8988T (cell line): ENCODE measurements around the gene HSBP1L1.

Source experiments
- DNase-seq: peaks from one replicate; pipeline ENCODE4 v3.0.0; 2011

The HSBP1L1 gene

DNA sequence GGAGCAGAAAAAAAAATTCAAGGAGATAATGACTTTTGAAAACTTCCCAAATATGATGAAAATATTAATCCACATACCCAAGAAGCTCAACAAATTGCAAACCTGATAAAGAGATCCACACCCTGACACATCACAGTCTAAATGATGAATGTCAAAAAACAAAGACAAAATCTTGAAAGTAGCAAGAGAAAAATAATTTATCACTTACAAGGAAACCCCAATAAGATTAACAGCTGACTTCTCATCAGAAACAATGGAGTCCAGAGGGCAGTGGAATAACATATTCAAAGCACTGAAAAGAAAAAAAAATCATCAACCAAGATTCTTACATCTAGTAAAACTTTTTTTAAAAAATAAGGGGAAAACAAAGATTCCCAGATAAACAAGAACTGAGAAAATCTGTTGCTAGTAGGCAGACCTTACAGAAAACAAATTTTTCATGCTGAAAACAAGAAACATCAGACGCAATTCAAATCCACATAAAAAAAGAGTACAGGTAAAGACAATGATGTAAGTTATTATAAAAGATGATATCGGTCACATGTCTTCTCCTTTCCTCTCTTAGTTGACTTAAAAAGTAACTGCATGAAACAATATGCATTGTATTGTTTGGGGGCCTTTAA is 34.3 kb upstream of the HSBP1L1 start:
- no peak for DNase-seq

DNA sequence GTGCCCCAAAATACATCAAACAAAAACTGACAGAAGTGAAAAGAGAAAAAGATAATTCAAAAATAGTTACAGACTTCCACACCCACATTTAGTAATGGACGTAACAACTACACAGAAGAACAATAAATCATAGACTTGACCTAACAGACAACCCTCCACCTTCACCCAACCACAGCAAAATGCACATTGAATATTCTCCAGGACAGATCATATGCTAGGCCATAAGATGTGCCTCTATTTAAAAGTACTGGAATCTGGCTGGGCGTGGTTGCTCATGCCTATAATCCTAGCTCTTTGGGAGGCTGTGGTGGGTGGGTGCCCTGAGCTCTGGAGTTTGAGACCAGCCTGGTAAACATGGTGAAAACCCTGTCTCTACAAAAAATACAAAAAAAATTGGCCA is 33.0 kb upstream of the HSBP1L1 start:
- no peak for DNase-seq

DNA sequence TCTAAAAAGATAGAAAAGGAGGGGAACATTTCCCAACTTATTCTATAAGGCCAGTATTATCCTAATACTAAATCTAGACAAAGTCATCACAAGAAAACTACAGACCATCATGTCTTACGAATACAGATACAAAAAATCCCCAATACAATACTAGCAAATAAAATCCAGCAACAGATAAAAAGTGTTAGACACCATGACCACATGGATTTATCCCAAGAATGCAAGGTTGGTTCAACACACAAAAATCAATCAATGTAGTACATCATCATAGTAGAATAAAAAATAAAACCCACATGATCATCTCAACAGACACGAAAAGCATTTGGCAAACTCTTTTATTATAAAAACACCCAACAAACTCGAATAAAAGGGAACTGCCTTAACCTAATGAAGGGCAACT is 31.5 kb upstream of the HSBP1L1 start:
- no peak for DNase-seq

DNA sequence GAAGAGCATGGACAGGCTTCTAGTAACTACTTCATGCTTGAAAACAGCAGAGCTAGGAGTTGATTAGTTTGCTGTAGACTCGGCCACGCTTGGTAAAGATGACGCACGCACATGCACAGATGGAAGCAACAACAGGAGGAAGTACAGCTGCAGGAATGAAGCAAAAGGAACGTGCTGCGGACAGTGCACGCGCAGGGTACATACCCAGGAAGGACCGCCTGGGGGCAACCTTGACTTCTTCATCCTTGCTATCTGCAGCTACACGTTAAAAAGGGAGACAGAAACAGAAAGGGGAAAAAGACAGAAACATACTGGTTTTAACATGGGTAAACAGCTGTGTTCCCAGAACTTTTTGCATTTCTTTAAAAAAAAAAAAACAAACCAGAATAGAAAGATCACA is 30.7 kb upstream of the HSBP1L1 start:
- no peak for DNase-seq

DNA sequence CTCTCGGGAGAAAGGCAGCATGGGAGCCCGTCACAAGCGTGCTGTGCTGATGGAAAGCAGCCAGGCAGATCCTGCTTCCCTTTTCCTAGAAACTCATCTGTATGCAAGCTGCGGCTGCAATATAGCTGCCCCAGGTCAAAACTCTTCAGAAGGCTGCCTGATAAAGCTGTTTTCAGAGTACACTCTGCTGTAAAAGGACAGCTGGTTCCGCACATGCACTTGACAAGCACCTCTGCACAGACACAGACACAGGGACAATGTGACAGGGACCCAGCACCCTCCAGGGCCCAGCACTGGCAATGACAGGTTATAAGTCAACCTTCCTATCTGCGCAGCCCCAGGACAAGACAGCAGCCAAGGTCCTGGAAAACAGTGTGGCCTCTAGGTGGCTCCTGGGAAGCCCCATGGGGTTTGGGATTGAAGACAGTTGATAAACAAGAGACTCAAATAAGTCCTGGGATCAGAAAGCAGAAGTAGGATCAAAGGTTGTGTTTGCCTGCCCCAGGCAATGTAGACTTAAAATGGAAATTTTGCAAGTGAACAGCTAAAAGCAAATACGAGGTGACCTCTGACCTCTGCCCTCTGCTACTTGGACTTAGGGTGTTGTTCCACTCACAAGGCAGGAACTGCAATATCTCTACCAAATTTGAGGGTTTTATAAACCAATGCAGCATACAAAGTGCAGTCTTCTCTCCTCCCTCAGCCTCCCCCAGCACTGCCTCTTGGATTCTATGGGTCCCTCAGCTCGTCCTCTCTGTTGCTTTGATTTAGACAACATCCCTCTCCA is 29.9 kb upstream of the HSBP1L1 start:
- DNase-seq, result no peak

DNA sequence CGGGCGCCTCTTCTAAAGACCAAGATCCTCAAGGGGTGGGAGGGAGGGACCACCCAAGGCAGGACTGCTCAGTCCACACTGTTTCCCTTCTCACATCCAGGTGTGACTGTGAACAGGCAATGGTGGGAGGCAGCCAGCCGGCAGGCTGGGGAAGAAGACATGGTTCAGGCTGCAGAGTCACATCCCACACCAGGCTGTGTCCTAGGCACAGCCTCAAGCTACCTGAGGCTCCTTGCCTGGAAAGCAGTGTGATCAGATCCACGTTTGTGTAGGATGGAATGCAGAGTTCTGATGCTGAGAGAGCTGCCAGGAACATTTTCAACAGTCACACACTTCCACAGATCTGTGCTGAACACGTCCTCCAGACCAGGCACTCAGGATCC is 29.4 kb upstream of the HSBP1L1 start:
- DNase-seq, result no peak

DNA sequence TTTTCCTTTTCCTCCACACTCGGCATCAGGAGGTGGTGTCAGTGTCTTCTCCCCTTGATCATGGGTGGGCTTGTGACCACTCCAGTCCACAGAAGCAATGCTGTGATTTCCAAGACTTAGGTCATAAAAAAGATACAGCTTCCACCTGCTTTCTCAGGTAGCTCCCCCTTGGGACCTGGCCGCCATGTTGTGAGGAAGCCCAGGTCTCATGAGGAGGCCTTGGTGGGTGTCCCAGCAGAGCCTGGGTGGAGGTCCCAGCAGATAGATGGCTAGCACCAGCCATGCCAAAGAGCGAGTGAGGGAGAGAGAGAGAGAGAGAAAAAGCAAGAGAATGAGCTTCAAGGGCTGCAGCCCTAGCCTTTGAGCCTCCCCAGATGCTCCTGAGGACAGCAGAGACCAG is 28.9 kb upstream of the HSBP1L1 start:
- DNase-seq, result no peak

DNA sequence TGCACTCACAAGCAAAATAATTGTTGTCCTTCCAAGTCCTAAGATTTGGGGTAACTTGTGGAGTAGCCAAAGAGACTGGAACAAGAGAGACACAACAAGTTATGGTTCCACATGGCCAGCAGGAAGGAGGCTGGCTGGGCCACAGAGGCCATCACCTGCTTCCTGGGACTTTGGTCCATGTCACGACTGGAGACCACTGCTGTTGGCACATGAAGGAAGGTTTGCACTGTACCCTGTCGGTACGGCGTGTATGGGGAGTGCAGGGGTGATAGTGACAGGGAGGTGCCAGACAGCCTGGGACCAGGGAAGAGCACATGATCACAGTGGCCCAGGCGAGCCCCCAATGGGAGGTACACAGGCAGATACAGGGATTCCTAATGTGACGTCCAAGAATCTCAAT is 28.5 kb upstream of the HSBP1L1 start:
- DNase-seq, result no peak

DNA sequence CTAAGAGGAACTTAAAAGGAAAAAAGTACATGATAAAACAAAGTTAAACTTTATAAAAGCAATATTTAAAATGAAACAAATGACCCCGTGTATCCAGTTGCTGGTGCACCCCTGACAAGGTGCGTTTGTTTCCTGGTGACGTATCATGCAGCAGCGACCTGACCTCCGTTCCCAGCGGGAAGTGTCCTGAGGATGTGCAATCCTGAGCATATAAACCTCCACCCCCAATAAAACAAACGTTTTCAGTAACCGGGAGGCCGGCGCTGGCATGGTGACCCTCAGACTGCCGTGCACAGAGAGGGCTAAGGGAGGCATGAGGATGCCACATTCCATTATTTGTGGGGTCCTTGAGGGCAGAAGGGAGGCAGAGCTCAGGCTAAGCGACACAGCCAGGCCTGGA is 27.8 kb upstream of the HSBP1L1 start:
- no peak for DNase-seq

DNA sequence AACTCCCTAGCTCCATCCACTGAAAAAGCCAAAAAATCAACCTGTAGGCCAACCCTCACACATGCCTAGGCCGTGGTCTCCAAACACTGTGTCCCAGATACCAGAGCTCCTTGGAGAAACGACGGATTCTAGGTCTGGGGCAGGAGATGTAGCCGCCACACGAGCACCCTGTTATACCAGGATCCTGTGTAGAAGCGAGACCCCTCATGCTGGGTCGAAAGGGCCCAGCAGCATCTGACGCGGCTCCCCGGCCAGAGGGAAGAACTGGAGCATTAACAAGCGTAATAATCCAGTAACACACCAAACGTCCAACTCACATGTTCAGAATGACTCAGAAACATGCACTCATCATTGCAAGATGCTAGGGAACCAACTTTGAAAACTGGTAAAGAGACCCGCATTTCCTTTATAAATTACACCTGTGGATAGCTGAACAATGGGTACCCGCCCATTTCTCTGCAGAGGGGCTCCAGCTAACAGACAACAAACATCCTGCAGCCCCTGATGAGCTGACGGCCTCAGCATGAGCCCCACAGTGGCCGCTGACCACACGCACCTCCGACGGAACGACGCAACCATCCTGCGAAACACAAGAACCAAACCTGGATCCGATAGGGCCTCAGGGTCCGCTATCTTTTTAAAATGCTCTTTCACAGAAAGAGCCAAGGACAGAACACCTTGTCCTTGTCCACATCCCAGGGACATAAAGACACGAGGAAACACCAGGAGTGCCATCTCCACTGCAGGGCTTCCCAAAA is 27.2 kb upstream of the HSBP1L1 start:
- no peak for DNase-seq

DNA sequence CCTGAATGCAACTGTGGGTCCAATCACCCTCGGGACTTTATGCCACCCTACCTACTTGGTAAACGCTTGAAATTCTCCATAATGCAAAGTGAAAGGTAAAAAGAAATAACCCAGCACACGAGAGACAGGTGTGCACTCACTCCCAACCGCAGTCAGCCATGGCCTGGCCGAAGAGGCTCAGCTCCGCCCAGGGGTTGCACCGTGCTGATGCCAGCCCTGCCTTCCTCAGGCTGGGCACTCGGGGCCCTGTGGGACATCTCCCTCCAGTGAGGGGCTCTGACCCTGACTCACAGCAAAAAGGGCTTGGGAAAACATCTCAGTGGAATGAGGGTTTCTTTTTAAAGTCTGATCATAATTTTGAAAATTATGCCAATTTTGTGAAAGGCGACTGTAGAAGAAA is 26.2 kb upstream of the HSBP1L1 start:
- DNase-seq, result no peak

DNA sequence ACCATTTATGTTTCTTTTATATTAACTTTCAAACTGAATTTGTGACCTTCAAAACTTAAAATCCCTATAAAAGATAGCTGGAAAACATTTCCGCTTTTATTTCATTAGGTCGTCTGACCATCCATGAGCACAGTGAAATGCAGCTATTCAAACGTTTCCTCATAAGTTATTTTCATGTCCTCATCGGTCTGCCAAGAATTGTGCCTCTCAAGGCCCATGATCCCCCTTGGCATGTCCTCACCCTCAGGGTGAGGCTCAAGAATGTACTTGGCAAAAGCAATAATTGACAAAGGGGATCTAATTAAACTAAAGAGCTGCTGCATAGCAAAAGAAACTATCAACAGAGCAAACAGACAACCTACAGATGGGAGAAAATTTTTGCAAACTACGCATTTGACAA is 25.3 kb upstream of the HSBP1L1 start:
- no peak for DNase-seq

DNA sequence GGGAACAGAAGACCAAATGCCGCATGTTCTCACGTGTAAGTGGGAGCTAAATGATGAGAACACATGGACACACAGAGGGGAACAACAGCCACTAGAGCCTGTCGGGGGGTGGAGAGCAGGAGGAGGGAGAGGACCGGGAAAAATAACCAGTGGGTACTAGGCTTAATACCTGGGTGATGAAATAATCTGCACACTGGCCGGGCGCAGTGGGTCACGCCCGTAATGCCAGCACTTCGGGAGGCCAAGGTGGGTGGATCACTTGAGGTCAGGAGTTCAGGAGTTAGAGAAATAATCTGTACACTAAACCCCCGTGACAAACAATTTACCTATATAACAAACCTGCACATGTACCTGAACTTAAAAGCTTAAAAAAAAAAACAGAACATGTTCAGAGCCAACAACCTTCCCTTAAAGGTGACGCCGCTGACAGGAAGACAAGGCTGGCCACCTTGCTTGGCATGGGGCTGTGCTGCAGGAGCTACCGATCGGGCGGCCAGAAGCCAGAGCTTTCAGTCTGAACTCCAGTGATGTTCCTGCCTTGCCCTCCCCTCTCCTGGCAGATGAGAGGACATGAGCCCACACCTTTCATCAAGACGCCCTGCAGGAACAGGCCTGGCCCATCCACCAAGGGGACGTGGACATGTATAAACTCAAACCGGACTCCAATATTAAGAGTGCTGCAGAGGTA is 24.2 kb upstream of the HSBP1L1 start:
- DNase-seq, result no peak

DNA sequence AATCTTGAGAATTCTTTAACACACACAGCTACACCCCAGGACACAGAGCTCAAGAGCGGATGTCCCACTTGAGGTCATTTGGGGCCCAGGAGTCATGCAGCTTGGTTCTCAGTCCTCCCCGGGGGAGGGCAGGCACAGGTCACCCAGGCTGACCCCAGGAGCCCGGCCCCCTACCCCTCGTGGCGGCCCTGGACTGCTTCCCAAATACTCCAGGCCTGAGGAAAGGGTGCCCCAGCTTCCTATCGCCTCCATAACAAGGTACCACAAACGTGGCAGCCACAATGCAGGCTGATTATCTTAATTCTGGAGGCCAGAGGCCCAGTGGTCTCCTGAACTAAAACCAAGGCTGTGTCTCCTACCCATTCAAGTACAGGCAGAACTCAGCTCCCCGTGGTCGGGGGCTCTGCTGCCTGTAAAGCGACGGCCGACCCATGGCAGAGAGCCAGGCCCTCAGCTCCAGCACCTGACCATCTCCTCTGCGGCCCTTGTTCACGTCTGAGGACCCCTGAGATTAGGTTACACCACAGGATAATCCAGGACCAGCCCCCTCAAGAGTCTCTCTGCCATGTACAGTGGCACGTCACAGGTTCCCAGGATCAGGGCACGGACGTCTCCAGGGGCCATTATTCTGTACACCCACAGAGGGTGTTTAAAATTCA is 23.5 kb upstream of the HSBP1L1 start:
- DNase-seq, result no peak

DNA sequence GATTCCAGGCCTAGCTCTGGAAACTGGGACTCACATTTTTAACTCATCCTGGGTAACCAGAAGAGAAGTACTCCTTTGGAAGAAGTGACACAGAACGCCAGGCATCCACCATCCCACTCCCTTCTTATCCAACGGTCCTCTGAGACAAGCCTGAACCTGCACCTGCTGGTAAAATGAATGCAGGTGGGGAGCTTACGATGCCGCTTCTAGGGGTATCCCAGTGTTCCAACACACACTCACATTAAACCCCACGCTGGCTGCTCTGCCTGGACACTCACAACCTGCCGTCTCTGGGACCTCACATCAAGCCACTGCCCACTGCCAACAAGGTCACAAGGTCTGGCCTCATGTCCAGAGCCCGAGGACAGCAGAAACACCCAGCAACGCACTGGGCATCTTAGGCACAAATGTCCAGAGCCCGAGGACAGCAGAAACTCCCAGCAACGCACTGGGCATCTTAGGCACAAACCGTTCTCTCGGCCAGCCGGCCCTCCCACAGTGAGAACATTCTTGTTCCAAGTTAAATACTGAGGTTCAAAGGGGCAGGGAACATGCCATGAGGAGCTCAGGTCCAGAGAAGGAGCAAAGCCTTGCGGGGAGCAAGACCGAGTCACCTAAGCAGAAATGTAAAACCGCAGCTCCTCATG is 22.8 kb upstream of the HSBP1L1 start:
- no peak for DNase-seq

DNA sequence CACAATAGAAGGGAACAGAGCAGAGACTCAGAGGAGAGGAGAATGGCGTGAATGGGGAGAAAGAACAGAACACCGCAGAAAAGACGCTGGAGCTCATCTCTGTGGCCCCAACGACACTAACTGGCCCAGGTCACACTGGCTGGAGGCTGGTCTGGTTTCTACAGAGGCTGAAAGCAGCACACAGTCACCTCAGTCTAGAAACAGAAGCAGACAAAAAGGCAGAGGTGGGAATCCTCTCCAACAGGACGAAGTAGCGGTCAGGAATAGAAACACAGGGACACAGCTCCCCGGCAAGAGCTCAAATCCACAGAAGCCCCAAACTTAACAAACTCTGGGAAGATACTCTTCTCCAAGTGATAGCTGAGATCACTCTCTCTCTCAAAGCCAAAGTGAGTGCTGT is 22.2 kb upstream of the HSBP1L1 start:
- no peak for DNase-seq

DNA sequence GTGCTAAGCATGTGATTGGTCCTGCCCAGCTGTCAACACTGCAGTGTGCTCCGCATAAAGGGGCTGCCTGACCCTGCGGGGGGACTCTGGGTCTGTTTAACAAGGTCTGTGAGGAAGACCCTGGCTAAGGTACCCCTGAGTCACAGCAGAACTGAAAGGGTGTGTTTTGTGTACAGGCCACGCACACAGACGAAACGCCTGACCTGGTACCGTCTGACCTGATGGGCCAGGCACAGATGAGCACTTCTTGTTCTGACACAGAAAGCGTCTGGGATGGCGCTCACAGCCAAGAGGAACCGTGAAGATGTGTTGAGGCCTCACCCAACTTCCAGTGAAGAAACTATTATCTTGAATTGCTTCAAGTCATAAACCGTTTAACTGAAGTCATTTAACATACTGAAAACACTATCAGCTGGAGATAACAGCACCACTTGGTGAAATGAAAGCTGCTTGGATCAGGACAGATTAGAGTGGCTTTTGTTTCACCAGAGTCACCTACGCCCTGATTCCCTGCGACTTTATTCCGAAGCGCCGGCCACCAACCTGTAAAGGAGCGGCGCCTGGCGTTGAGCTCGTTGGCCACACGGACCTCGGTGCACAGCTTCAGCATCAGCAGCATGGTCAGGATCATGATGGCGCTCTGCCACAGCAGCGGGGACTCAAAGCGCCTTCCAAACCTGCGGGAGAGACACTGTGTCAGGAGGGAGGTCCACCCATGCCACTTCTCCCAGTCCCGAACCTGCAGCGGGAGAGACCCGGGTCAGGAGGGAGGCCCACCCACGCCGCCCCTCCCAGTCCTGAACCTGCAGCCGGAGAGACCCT is 21.4 kb upstream of the HSBP1L1 start:
- DNase-seq, result no peak

DNA sequence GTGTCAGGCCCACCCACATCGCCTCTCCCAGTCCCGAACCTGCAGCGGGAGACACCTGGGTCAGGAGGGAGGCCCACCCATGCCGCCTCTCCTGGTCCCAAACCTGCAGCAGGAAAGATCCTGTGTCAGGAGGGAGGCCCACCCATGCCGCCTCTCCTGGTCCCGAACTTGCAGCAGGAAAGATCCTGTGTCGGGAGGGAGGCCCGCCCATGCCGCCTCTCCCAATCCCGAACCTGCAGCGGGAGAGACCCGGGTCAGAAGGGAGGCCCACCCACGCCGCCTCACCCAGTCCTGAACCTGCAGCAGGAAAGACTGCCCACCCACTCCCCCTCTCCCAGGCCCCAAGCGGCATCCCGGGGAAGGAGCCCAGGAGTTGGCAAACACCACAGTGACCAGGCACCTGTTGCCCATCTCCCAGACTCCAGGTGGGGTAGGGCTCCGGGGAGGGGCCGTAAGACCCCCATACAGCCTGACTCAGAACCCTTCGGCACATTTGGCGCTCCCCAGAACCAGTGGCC is 20.8 kb upstream of the HSBP1L1 start:
- DNase-seq, result no peak

DNA sequence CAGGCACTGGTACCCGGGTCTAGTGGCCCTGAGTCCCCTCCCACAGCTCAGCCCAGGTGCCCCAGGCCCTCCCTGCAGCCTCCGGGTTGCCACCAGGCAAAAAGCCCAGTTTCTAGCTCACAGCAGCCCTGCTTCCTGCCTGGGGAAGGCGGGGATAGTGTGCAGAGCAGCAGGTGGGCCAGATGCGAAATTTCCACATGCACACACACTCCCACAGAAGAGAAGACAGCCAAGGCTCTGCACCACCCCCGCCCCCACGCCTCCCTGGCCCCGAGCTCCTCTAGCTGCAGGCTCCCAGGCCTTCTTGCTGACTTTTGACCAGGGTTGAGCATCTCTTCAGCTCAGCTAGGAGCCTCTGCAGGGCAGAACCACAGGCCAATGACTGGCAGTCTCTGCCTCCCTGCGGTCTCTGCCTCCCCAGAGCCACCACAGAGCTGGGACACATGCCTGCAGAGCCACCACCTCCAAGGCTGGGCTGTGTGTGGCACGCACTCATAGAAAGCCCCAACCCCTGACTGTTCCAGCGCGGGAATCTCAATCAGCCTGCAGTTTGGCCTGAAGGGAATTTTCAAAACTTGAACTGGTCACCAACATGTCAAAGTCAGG is 20.2 kb upstream of the HSBP1L1 start:
- DNase-seq, result no peak

DNA sequence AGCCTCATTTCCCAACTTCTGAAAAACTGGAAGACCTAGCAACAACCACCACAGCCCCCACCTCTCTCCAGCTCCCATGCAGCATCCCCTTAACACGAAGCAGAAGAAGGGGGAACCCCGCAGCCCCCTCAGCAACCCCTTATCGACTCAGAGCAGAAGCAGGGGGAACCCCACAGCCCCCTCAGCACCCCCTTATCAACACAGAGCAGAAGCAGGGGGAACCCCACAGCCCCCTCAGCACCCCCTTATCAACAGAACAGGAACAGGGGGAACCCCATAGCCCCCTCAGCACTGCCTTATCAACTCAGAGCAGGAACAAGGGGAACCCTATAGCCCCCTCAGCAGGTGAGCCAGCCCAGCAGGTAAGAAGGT is 19.7 kb upstream of the HSBP1L1 start:
- DNase-seq, result no peak
